ENCODE data around the gene MED26.
A peak's percentile ranks its signal among the peaks of the same experiment; 100 is the strongest.

The MED26 gene

DNA sequence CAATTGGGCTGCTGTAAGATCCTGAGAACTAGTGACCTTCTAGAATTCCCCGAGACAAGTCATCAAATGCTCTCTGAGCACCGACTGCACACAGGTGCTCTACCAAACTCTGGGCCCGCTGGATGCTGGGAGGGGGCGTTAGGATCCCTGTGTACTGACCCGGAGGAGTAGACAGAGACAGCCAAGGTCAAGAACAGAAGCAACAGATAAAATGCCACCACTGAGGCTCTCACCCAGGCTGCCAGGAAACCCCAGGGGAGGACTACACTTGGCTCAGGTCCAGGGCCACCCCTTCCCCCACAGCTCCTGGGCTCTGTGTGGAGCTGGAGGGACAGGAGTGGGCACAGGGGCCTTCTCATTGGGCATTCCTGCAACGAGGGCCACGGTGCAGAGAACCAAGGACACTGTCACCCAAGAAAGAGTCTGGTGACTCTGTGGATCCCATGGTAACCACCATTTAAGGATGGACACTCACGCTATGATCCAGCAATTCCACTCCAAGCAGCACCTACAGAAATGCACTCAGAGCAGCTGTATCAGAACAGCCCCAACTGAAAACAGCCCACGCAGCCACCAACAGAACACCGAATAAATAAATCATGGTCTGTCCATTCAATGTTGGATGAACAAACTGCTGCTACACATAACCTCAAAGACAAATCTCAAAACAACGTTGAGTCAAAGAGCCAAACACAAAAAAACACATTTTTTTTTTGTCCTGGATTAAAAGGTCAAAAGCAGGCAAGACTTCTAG is 39.0 kb downstream of the MED26 start:
- TF ChIP-seq FOXP2 (optimal IDR thresholded peaks at IDR 0.05; ENCODE audit: control extremely low read depth, extremely low read length, insufficient read depth) (no peak), POLR2AphosphoS5 (IDR thresholded peaks at IDR 0.05; ENCODE audit: borderline replicate concordance, low read depth, low read length) (no peak), EZH2 (IDR thresholded peaks at IDR 0.05) (no peak)
- Histone ChIP-seq H3K27ac (no peak overlapping the region), H3K4me3 (no peak overlapping the region), H3K9me3 (ENCODE audit: low read depth, low read length) (no peaks in the 10 kb centered on the region), H3K9ac (ENCODE audit: insufficient read length) (no peak overlapping the region), H3K36me3 (ENCODE audit: insufficient read depth, low read length) (no peaks in the 10 kb centered on the region)
- no peak for DNase-seq (ENCODE audit: low read depth, low spot score)

DNA sequence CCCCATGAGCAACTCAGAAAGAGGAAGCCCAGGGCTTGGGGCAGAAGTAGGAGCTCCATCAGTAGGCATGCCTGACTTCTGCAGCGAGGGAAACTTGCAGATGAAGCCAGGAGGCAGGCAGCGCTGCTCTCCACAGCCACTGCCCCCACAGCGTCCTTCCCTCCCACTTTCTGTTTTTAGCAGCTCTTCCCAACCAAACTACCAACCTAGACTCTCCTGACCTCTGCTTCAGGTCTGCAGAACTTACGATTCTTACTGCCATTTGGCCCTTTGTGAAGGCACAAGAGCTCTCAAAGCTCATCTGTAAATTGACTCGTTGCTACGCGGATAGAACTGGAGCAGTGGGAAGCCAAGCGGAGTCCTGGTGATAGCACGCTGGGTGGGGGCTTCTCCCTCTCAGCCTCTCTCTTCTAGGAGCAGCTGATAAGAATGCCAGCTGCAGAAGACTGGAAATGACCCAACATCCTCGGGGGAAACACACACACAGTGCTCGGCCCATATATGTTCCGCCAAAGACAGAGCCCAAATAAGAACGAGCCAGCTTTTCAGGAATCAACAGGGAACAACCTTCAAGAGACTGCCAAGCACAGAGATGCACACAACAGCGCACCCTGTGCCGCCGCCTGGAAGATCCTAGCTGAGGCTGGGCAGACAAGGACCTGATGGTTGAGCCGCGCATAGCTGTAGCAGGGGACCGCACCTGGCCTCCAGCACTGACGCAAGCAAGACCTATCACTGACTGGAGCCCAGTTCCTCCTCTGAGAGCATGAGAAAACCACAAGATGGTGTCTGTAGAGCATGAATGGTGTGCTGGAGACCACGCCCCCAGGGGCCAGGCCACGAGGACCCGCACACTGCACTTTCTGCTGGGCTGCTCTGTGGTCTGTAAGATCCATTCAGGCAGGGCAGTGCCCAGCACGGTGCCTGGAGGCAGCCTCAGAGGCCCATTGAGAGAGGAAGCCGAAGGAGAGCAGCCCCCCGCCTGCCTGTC is 39.9 kb downstream of the MED26 start:
- Histone ChIP-seq H3K36me3 (ENCODE audit: insufficient read depth, low read length) (no peaks in the 10 kb centered on the region), H3K4me3 (peak overlapping the region; percentile 29; the same call in 1 of the 2 replicates), H3K9me3 (ENCODE audit: low read depth, low read length) (no peaks in the 10 kb centered on the region), H3K27ac (no peak overlapping the region), H3K9ac (ENCODE audit: insufficient read length) (no peak overlapping the region)
- TF ChIP-seq POLR2AphosphoS5 (IDR thresholded peaks at IDR 0.05; ENCODE audit: borderline replicate concordance, low read depth, low read length) (no peak), EZH2 (IDR thresholded peaks at IDR 0.05) (no peak), FOXP2 (optimal IDR thresholded peaks at IDR 0.05; ENCODE audit: control extremely low read depth, extremely low read length, insufficient read depth) (no peak)
- DNase-seq (ENCODE audit: low read depth, low spot score) = no peak

DNA sequence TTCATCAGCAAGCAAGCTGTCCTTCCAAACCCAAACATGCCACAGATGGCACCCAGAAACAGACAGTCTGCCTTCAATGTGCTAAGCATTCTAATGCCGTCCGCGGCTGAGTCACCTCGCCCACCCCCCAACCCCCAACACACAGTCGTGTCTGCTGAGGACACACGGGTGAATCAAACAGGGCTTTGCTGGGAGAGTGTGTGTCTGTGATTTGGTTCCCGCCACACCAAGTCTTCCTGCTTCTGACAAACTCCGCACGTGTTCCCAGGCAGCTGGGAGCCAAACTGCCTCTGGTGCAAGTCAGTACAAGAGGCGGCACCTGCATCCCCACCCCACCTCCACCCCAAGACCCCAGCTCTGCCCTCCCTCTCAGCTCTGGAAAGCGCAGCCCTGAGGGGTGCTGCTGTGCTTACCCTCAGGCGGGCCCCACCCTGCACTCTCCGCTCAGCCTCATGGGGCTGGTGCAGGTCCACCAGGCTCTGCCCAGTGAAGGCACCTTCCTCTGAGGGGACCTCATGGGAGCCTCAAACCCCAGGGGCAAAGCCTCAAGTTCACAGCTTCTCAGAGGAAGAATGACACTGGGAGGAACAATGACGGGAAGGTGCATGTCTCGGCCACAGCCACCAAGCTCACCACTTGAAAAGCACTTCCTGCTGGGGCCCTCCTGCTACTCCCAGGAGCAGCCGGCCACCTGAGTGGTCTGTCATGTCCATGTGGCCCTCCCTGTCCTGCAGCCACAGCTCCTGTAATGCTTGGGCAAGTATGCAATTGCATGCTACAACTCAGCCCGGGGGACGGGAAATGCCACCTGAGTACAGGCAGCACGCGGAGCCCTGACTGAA is 40.8 kb downstream of the MED26 start:
- Histone ChIP-seq H3K36me3 (ENCODE audit: insufficient read depth, low read length) (no peaks in the 10 kb centered on the region), H3K9ac (ENCODE audit: insufficient read length) (no peak overlapping the region), H3K27ac (no peak overlapping the region), H3K4me3 (no peak overlapping the region), H3K9me3 (ENCODE audit: low read depth, low read length) (no peaks in the 10 kb centered on the region)
- no peak for DNase-seq (ENCODE audit: low read depth, low spot score)
- TF ChIP-seq POLR2AphosphoS5 (IDR thresholded peaks at IDR 0.05; ENCODE audit: borderline replicate concordance, low read depth, low read length) (no peak), EZH2 (IDR thresholded peaks at IDR 0.05) (no peak), FOXP2 (optimal IDR thresholded peaks at IDR 0.05; ENCODE audit: control extremely low read depth, extremely low read length, insufficient read depth) (no peak)

DNA sequence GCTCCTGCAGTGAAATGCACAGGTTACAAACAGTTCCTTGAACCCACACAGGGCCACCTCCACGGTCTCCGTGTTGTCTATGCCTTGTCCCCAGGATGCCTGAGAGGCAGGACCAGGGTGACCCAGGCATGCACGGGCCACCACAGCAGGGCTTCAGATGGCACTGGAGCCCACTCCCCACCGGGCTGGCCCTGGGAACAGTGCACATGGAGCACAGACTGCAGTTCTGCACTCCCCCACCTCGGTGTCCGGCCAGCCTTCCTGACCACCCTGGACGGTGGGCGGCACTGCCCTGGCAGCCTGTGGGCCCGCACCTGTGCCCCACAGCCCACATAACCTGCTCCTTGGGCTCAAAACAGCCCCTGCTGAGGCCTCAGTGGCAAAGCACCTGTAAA is 41.5 kb downstream of the MED26 start:
- Histone ChIP-seq H3K9me3 (ENCODE audit: low read depth, low read length) (no peaks in the 10 kb centered on the region), H3K27ac (no peak overlapping the region), H3K36me3 (ENCODE audit: insufficient read depth, low read length) (no peaks in the 10 kb centered on the region), H3K4me3 (no peak overlapping the region), H3K9ac (ENCODE audit: insufficient read length) (no peak overlapping the region)
- DNase-seq (ENCODE audit: low read depth, low spot score) = no peak
- TF ChIP-seq POLR2AphosphoS5 (IDR thresholded peaks at IDR 0.05; ENCODE audit: borderline replicate concordance, low read depth, low read length) (no peak), EZH2 (IDR thresholded peaks at IDR 0.05) (no peak), FOXP2 (optimal IDR thresholded peaks at IDR 0.05; ENCODE audit: control extremely low read depth, extremely low read length, insufficient read depth) (no peak)

DNA sequence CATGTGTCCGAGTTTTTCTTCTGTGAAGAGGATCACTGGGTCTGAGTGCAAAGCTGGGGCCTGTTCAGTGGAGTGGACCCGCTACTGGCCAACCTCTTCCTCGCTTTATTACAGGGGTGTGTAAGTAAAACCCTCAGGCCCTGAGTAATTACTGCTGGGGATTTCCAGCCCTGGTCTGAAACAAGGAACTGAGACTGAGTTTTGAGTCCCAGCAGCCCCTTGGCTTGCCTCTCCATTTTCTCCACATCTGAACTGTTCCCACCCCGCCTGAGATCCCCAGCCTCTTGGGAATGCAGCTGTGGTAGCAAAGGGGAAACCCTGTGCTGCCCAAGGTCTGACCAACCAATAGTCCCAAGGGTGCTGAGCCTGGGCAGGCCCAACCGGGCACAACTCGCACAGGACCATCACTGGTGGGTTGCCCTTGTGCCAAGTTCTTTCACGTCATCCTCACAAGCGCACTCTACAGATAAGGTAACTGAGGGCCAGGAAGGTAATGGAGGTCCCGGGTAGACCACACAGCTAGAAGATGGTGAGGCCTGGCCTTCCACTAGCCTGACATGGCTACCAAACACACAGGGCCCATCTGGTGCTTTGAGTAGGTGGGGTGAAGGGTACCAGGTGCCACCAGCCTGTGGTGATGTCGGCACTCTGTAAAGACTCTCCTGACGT is 42.1 kb downstream of the MED26 start:
- Histone ChIP-seq H3K27ac (0 out of 2 replicates have a peak overlapping the region, but pooled peaks have one; percentile 29), H3K36me3 (ENCODE audit: insufficient read depth, low read length) (no peaks in the 10 kb centered on the region), H3K4me3 (no peak overlapping the region), H3K9ac (ENCODE audit: insufficient read length) (no peak overlapping the region), H3K9me3 (ENCODE audit: low read depth, low read length) (no peaks in the 10 kb centered on the region)
- TF ChIP-seq POLR2AphosphoS5 (IDR thresholded peaks at IDR 0.05; ENCODE audit: borderline replicate concordance, low read depth, low read length) (no peak), EZH2 (IDR thresholded peaks at IDR 0.05) (no peak), FOXP2 (optimal IDR thresholded peaks at IDR 0.05; ENCODE audit: control extremely low read depth, extremely low read length, insufficient read depth) (no peak)
- DNase-seq (ENCODE audit: low read depth, low spot score) = no peak

DNA sequence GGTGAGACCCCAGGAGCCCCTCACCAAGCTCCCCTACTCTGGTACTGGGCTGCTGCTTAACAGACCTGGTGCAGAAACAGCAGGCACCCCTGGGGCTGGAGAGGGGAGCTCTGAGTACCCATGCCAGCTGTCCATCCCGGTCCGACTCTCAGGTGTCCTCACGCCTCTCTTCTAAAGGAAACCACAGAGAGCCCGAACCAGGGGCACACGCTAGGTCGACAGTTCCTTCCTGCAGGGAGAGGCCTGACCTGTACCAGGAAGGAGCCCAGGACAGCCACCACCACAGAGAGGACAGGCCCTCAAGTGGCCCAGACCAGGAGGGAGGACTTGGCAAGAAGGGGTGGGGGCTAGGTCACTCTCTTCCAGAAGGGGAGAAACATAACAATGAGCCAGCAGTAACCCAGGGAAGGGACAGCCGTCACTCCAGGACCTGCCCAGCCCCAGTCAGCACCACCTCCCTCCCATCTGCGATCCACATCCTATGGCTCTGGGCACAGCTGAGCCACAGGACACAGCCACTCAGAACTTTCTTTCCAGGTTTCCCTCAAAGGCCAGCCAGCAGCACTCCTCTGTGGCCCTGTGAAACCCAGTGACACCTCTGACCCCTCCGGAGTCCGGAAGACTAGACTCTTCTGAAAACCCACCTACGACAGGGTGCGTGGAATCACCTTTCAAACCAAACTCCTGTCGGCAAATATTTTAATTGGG is 42.8 kb downstream of the MED26 start:
- Histone ChIP-seq H3K9ac (ENCODE audit: insufficient read length) (no peak overlapping the region), H3K27ac (peak overlapping the region; percentile 73), H3K4me3 (peak overlapping the region; percentile 73; the same call in 1 of the 2 replicates), H3K9me3 (ENCODE audit: low read depth, low read length) (no peaks in the 10 kb centered on the region), H3K36me3 (ENCODE audit: insufficient read depth, low read length) (no peaks in the 10 kb centered on the region)
- DNase-seq (ENCODE audit: low read depth, low spot score) = no peak
- TF ChIP-seq EZH2 (IDR thresholded peaks at IDR 0.05) (no peak), POLR2AphosphoS5 (IDR thresholded peaks at IDR 0.05; ENCODE audit: borderline replicate concordance, low read depth, low read length) (no peak), FOXP2 (optimal IDR thresholded peaks at IDR 0.05; ENCODE audit: control extremely low read depth, extremely low read length, insufficient read depth) (no peak)

Data from SK-N-MC (cell line).